DND-41 (cell line): Measurements from ENCODE around the gene HOXB4.

ENCODE experiments used
- ATAC-seq: fragments of 200-7000 bp; cut with Tn5 transposase; 3 replicates; pipeline ENCODE4 v1.9.1; 2021; ENCODE audit warnings: low read depth; ENCODE audit not compliant: insufficient read depth
- DNase-seq: peaks from one replicate; pipeline ENCODE4 v3.0.0-alpha.2; 2020
- H2AFZ ChIP-seq: 2 replicates; pipeline ENCODE4 v1.6.0; 2012; ENCODE audit warnings: low read depth, low read length
- H3K27ac ChIP-seq: 2 replicates; pipeline ENCODE4 v1.5.1; 2012; ENCODE audit warnings: low read length, inconsistent platforms
- H3K27me3 ChIP-seq: fragments of 200-600 bp; sonication (generic); 2 replicates; pipeline ENCODE4 v1.6.0; 2012; ENCODE audit warnings: low read length, mild to moderate bottlenecking, inconsistent platforms; ENCODE audit not compliant: insufficient read depth, poor library complexity
- H3K36me3 ChIP-seq: 2 replicates; pipeline ENCODE4 v1.5.1; 2012; ENCODE audit warnings: low read length, inconsistent platforms; ENCODE audit not compliant: insufficient read depth
- H3K4me1 ChIP-seq: 2 replicates; pipeline ENCODE4 v1.5.1; 2012; ENCODE audit warnings: mild to moderate bottlenecking, low read length; ENCODE audit not compliant: insufficient read depth
- H3K4me2 ChIP-seq: 2 replicates; pipeline ENCODE4 v1.6.0; 2012; ENCODE audit warnings: mild to moderate bottlenecking, moderate library complexity, low read length, inconsistent platforms; ENCODE audit not compliant: insufficient read depth
- H3K4me3 ChIP-seq, 2 experiments: fragments of 200-600 bp in 1 of 2; shearing (Covaris generic) in 1 of 2; 2 replicates each; pipeline ENCODE4 v1.5.1; 2012 to 2016; ENCODE audit warnings: inconsistent platforms in 2 of 2, low read length in 2 of 2, mild to moderate bottlenecking in 2 of 2, low read depth in 1 of 2, moderate library complexity in 1 of 2
- H3K79me2 ChIP-seq: 2 replicates; pipeline ENCODE4 v1.6.0; 2012; ENCODE audit warnings: low read length, inconsistent platforms; ENCODE audit not compliant: insufficient read depth
- H3K9ac ChIP-seq: 2 replicates; pipeline ENCODE4 v1.6.0; 2012; ENCODE audit warnings: low read depth, mild to moderate bottlenecking, inconsistent platforms, low read length, moderate library complexity
- H3K9me3 ChIP-seq: 2 replicates; pipeline ENCODE4 v1.5.1; 2012; ENCODE audit warnings: low read length, moderate library complexity, mild to moderate bottlenecking, inconsistent platforms; ENCODE audit not compliant: insufficient read depth, severe bottlenecking
- H4K20me1 ChIP-seq: 2 replicates; pipeline ENCODE4 v1.6.0; 2012; ENCODE audit warnings: low read length; ENCODE audit not compliant: insufficient read depth
- EZH2 ChIP-seq: IDR thresholded peaks from 3 replicates; pipeline ENCODE4 v1.6.1; 2012; ENCODE audit warnings: borderline replicate concordance, low read depth, mild to moderate bottlenecking, moderate library complexity, low read length, inconsistent platforms; ENCODE audit not compliant: severe bottlenecking
- TF ChIP-seq, protein P1 (sequence below): IDR thresholded peaks from 2 replicates; pipeline ENCODE4 v1.5.1; 2012; ENCODE audit warnings: borderline replicate concordance, low read length, moderate library complexity, mild to moderate bottlenecking; ENCODE audit not compliant: poor library complexity, severe bottlenecking; ENCODE audit errors: extremely low read depth

The HOXB4 gene

DNA sequence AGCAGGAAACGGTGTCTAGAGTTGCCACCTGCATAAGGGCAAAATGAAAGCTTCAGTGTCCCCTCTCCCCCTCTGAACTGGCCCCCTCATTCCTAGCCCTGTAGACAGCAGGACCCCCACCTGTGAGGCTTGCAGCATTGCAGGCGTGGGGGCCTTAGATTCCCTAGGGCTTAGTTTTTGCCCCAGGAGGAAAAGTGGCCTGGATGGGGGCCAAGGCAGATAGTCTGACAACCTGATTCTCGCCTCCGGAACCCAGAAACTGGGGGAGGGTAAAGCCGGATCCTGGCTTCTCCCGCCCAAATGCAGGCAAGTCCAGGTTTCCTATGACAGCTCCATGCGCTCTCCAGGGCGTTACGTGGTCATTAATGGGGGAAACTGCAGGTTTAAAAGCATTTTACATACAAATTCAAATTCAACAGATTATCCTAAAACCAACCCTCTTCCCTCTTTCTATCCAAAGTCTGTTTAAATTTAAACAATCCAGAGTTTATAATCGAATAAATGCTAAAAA, 27.3 kb upstream of the HOXB4 start:
- Histone ChIP-seq H4K20me1 (no peaks in the 10 kb centered on the region), H3K4me3 (no peak overlapping the region), H3K27ac (no peak overlapping the region), H3K9ac (no peak overlapping the region), H3K4me2 (no peak overlapping the region), H2AFZ (no peak overlapping the region), H3K9me3 (no peaks in the 10 kb centered on the region), H3K27me3 (peaks cover 11% of the 10 kb centered on the region), H3K4me1 (no peaks in the 10 kb centered on the region), H3K36me3 (no peaks in the 10 kb centered on the region), H3K79me2 (no peaks in the 10 kb centered on the region)
- ATAC-seq (no peak), DNase-seq (no peak)
- TF ChIP-seq EZH2, result no peak
- TF ChIP-seq, protein P1, sequence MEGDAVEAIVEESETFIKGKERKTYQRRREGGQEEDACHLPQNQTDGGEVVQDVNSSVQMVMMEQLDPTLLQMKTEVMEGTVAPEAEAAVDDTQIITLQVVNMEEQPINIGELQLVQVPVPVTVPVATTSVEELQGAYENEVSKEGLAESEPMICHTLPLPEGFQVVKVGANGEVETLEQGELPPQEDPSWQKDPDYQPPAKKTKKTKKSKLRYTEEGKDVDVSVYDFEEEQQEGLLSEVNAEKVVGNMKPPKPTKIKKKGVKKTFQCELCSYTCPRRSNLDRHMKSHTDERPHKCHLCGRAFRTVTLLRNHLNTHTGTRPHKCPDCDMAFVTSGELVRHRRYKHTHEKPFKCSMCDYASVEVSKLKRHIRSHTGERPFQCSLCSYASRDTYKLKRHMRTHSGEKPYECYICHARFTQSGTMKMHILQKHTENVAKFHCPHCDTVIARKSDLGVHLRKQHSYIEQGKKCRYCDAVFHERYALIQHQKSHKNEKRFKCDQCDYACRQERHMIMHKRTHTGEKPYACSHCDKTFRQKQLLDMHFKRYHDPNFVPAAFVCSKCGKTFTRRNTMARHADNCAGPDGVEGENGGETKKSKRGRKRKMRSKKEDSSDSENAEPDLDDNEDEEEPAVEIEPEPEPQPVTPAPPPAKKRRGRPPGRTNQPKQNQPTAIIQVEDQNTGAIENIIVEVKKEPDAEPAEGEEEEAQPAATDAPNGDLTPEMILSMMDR, result no peak

- Histone ChIP-seq H3K4me1 (no peaks in the 10 kb centered on the region), H4K20me1 (no peaks in the 10 kb centered on the region), H3K4me2 (no peak within 1 kb of the TSS), H3K4me3 (no peak within 1 kb of the TSS), H3K9me3 (no peaks in the 10 kb centered on the region), H3K36me3 (no peaks in the 10 kb centered on the region), H3K9ac (no peak within 1 kb of the TSS), H3K27ac (no peak within 1 kb of the TSS), H3K79me2 (no peaks in the 10 kb centered on the region), H2AFZ (no peak within 1 kb of the TSS), H3K27me3 (peaks cover 11% of the 10 kb centered on the region)
- TF ChIP-seq EZH2, result no peak
- TF ChIP-seq, protein P1, result no peak
- DNase-seq (no peak), ATAC-seq (no peak)
Observed at GRCh38 chr17:48604770-48605329, 26.7 kb upstream of the HOXB4 start, which contains the start of gene HOXB6. Gene HOXB6 (minus strand): TSS chr17:48604986. CDS start chr17:48598150, 6,836 bp downstream.

DNA sequence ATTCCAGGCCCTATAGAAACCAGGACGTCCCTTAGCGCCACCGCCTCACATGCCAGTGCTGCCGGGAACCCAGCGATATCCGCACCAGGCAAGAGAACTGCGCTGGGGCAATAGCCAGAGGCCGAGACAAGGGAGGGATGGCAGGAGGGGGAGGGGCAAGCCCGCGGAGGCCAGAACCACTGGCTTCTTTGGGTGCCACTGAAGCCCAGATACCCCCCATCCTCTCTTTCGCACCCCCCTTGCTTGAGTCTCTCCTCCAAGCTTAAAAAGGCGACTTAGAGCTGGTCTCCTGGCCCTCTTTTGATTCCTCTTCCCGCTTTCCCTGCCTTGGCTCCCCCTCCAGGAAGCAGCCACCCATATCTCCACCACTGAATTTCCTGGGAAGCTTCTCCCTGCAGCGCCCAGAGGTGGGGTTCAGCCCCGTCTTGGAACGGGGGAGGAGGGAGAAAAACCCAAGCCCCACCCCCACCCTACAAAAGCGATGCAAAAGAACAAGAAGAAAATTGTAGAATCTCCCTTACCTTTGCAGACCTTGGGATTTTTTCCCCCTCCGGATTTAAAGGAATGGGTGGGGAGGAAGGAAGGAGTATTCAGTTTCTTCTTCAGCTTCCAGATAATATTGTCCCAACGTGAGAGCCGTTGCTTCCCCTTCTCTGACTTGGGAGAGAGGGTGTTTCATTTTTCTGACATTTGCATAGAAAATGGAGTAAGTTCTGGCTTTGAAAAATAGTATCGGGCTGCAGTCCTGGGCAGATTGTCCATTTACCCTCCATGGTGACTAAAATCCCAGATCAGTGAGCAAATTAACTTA, 26.0 kb upstream of the HOXB4 start:
- H3K36me3 ChIP-seq, result no peaks in the 10 kb centered on the region
- DNase-seq (no peak), ATAC-seq (no peak)
- H2AFZ ChIP-seq, result no peak overlapping the region
- H4K20me1 ChIP-seq, result no peaks in the 10 kb centered on the region
- H3K4me1 ChIP-seq, result no peaks in the 10 kb centered on the region
- H3K27ac ChIP-seq, result no peak overlapping the region
- no peak for TF ChIP-seq EZH2
- TF ChIP-seq, protein P1, result no peak
- no peak overlapping the region for H3K9ac ChIP-seq
- no peaks in the 10 kb centered on the region for H3K9me3 ChIP-seq
- no peaks in the 10 kb centered on the region for H3K79me2 ChIP-seq
- no peak overlapping the region for H3K4me3 ChIP-seq
- H3K4me2 ChIP-seq, result no peak overlapping the region
- H3K27me3 ChIP-seq, result peaks cover 9% of the 10 kb centered on the region
